ENCODE measurements around the gene PTPN3. TPM values are rescaled to one million over a fixed set of nuclear protein-coding genes. Genes with fewer than 3 reads are reported as not detected.

PTPN3 gene
- total and polyA plus RNA-seq, 4 donors = 6.3 to 30.3 (median 23.5) TPM

DNA sequence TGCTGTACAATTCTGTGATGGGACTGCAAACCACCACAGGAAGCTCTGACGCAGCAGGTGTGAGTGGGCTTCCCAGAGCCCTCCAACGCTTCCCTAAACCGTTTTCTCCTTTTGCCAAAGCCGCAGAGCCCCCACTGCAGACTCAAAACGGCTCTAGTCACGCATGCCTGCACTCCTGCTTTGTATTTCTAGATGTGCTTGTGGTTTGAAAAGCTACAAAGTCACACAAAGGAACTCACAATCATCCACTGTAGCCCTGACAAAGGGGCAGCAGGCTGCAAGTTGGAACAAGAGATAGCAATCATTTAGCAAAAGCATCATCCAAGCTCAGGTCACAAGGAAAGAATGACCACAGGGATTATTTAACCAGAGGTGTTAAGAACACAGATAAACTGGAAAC, 79.3 kb downstream of the PTPN3 start:
- H3K4me3 ChIP-seq (ENCODE audit: low read depth in 1 of 3, low read length in 3 of 3) = no peak overlapping the region
- H3K27ac ChIP-seq (ENCODE audit: low read depth in 1 of 2, low read length in 2 of 2) = no peak overlapping the region
- 81% methylated on average over 6 of the region's 6 CpGs for WGBS
- H3K36me3 ChIP-seq (ENCODE audit: control insufficient read depth in 4 of 4, insufficient read depth in 3 of 4, low read depth in 1 of 4, low read length in 3 of 4) = peaks cover 5 to 47% (median 42%) of the 10 kb centered on the region in 4 donors
- H3K4me1 ChIP-seq (ENCODE audit: control insufficient read depth in 4 of 4, insufficient read depth in 4 of 4, low read length in 3 of 4) = no peaks in the 10 kb centered on the region
- H3K27me3 ChIP-seq (ENCODE audit: control insufficient read depth in 4 of 4, insufficient read depth in 4 of 4, low read length in 3 of 4) = no peaks in the 10 kb centered on the region
- H3K9ac ChIP-seq (ENCODE audit: low read depth in 1 of 2, low read length in 2 of 2) = no peak overlapping the region
- TF ChIP-seq EGR1 (IDR thresholded peaks at IDR 0.05; ENCODE audit: low read depth in 2 of 2) = no peak
- no peak for TF ChIP-seq FOXA1 (IDR thresholded peaks at IDR 0.05)
- TF ChIP-seq HNF4G (IDR thresholded peaks at IDR 0.05) = no peak
- TF ChIP-seq SP1 (IDR thresholded peaks at IDR 0.05) = no peak
- TF ChIP-seq, protein P1, sequence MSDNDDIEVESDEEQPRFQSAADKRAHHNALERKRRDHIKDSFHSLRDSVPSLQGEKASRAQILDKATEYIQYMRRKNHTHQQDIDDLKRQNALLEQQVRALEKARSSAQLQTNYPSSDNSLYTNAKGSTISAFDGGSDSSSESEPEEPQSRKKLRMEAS (IDR thresholded peaks at IDR 0.05) = no peak
- TF ChIP-seq FOXA2 (IDR thresholded peaks at IDR 0.05) = no peak
- TF ChIP-seq, protein P2, sequence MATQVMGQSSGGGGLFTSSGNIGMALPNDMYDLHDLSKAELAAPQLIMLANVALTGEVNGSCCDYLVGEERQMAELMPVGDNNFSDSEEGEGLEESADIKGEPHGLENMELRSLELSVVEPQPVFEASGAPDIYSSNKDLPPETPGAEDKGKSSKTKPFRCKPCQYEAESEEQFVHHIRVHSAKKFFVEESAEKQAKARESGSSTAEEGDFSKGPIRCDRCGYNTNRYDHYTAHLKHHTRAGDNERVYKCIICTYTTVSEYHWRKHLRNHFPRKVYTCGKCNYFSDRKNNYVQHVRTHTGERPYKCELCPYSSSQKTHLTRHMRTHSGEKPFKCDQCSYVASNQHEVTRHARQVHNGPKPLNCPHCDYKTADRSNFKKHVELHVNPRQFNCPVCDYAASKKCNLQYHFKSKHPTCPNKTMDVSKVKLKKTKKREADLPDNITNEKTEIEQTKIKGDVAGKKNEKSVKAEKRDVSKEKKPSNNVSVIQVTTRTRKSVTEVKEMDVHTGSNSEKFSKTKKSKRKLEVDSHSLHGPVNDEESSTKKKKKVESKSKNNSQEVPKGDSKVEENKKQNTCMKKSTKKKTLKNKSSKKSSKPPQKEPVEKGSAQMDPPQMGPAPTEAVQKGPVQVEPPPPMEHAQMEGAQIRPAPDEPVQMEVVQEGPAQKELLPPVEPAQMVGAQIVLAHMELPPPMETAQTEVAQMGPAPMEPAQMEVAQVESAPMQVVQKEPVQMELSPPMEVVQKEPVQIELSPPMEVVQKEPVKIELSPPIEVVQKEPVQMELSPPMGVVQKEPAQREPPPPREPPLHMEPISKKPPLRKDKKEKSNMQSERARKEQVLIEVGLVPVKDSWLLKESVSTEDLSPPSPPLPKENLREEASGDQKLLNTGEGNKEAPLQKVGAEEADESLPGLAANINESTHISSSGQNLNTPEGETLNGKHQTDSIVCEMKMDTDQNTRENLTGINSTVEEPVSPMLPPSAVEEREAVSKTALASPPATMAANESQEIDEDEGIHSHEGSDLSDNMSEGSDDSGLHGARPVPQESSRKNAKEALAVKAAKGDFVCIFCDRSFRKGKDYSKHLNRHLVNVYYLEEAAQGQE (IDR thresholded peaks at IDR 0.05) = no peak
- no peak for TF ChIP-seq HNF4A (conservative IDR thresholded peaks at IDR 0.05)
- TF ChIP-seq TAF1 (conservative IDR thresholded peaks at IDR 0.05) = no peak
- no peak for TF ChIP-seq RXRA (IDR thresholded peaks at IDR 0.05)
- no peak for TF ChIP-seq YY1 (IDR thresholded peaks at IDR 0.05)
- no peak for TF ChIP-seq NR2F2 (IDR thresholded peaks at IDR 0.05)
- DNase-seq (ENCODE audit: low spot score) = no peak
- no peaks in the 10 kb centered on the region for H3K9me3 ChIP-seq (ENCODE audit: control insufficient read depth in 4 of 4, low read length in 3 of 4)

DNA sequence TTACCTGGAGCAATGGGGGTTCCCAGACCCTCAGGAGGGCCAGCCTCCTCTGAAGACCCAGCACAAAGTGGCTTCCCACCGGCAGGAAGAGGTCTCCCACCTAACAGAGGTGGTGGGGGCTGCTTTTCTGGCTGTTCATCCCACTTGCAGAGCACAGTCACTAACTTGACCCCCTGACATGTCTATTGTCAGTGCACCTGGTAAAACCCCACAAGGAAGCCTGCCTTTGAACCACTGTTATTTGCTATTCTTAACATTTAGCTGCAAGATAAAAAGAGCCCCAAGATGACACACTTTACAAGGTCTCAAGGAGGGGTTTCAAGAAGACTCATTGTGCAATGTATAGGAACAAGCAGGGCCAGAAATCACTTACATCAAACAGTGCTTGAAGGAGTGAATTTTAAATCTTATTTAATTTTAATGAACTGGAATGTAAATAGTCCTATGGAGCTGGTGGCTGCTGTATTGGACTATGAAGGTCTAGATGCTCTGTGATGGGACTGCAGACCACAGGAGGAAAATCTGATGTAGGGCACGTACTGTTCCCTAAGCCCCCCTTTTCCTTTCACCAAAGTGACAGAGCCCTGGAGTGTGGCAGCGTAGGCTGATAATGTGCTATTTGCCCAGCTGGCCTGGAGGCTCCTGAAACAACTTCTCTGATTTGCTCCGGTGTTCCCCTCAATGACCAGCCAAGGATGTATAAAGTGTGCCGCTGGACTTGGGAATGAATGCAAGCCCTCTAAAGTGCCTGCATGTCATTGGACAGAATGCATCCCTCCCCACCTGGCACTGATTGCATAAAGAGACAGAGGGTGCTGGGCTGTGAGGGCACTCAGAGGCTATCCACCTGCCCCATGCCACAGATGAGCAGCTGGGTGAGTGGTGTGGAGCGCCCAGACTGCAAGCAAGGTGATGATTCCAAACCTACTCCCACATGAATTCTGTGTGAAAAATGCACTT, 80.2 kb downstream of the PTPN3 start:
- Histone ChIP-seq H3K4me1 (ENCODE audit: control insufficient read depth in 4 of 4, insufficient read depth in 4 of 4, low read length in 3 of 4) (no peaks in the 10 kb centered on the region), H3K9ac (ENCODE audit: low read depth in 1 of 2, low read length in 2 of 2) (no peak overlapping the region), H3K4me3 (ENCODE audit: low read depth in 1 of 3, low read length in 3 of 3) (no peak overlapping the region), H3K9me3 (ENCODE audit: control insufficient read depth in 4 of 4, low read length in 3 of 4) (no peaks in the 10 kb centered on the region), H3K36me3 (ENCODE audit: control insufficient read depth in 4 of 4, insufficient read depth in 3 of 4, low read depth in 1 of 4, low read length in 3 of 4) (peaks cover 5 to 50% (median 42%) of the 10 kb centered on the region in 4 donors), H3K27me3 (ENCODE audit: control insufficient read depth in 4 of 4, insufficient read depth in 4 of 4, low read length in 3 of 4) (no peaks in the 10 kb centered on the region), H3K27ac (ENCODE audit: low read depth in 1 of 2, low read length in 2 of 2) (no peak overlapping the region)
- TF ChIP-seq RXRA (IDR thresholded peaks at IDR 0.05) (no peak), RAD21 (IDR thresholded peaks at IDR 0.05) (no peak), FOXA2 (IDR thresholded peaks at IDR 0.05) (no peak)
- TF ChIP-seq, protein P3, sequence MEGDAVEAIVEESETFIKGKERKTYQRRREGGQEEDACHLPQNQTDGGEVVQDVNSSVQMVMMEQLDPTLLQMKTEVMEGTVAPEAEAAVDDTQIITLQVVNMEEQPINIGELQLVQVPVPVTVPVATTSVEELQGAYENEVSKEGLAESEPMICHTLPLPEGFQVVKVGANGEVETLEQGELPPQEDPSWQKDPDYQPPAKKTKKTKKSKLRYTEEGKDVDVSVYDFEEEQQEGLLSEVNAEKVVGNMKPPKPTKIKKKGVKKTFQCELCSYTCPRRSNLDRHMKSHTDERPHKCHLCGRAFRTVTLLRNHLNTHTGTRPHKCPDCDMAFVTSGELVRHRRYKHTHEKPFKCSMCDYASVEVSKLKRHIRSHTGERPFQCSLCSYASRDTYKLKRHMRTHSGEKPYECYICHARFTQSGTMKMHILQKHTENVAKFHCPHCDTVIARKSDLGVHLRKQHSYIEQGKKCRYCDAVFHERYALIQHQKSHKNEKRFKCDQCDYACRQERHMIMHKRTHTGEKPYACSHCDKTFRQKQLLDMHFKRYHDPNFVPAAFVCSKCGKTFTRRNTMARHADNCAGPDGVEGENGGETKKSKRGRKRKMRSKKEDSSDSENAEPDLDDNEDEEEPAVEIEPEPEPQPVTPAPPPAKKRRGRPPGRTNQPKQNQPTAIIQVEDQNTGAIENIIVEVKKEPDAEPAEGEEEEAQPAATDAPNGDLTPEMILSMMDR (IDR thresholded peaks at IDR 0.05; ENCODE audit: low read depth, low read length, missing input control) = no peak
- DNase-seq (ENCODE audit: low spot score) = no peak
- 89% methylated on average over 6 of the region's 6 CpGs for WGBS
